GM11168 (cell line): ENCODE data around the gene NEK11.

Experiments used
- in situ Hi-C: fragments of 300-500 bp; cut with MboI; formaldehyde crosslinking; loops from one replicate; pipeline ENCODE4 v1.12.0; 2022; ENCODE audit warnings: low sequenced_read_pairs; ENCODE audit not compliant: unreplicated experiment

Gene NEK11

GRCh38 chr3:131109156-131109555, 82.5 kb downstream of the NEK11 start:
- in situ Hi-C loops, result no loop called here

- in situ Hi-C loops, result no loop called here
Measured at GRCh38 chr3:131110087-131110486, 83.4 kb downstream of the NEK11 start.

- in situ Hi-C loops, result no loop called here
Measured at GRCh38 chr3:131114256-131114655, 87.6 kb downstream of the NEK11 start.

GRCh38 chr3:131125684-131126083, 99.0 kb downstream of the NEK11 start:
- in situ Hi-C loops, result no loop called here

- in situ Hi-C loops, result no loop called here
Measured at GRCh38 chr3:131140891-131141290, 114.2 kb downstream of the NEK11 start.

GRCh38 chr3:131141770-131142169, 115.1 kb downstream of the NEK11 start:
- in situ Hi-C loops, result no loop called here

GRCh38 chr3:131142580-131142979, 115.9 kb downstream of the NEK11 start:
- in situ Hi-C loops, result no loop called here

GRCh38 chr3:131143802-131144201, 117.1 kb downstream of the NEK11 start:
- in situ Hi-C loops, result no loop called here

- in situ Hi-C loops, result no loop called here
Measured at GRCh38 chr3:131147534-131147933, 120.9 kb downstream of the NEK11 start.

- in situ Hi-C loops, result no loop called here
Measured at GRCh38 chr3:131158434-131158833, 131.8 kb downstream of the NEK11 start.

- in situ Hi-C loops, result no loop called here
Measured at GRCh38 chr3:131162516-131162915, 135.8 kb downstream of the NEK11 start.

GRCh38 chr3:131167867-131168266, 141.2 kb downstream of the NEK11 start:
- in situ Hi-C loops, result no loop called here

- in situ Hi-C loops, result no loop called here
Measured at GRCh38 chr3:131169331-131169730, 142.7 kb downstream of the NEK11 start.

GRCh38 chr3:131172502-131173200, 146.0 kb downstream of the NEK11 start:
- in situ Hi-C loops, result no loop called here

GRCh38 chr3:131174752-131175151, 148.1 kb downstream of the NEK11 start:
- in situ Hi-C loops, result no loop called here

GRCh38 chr3:131178710-131179375, 152.2 kb downstream of the NEK11 start:
- in situ Hi-C loops, result no loop called here

- in situ Hi-C loops, result no loop called here
Measured at GRCh38 chr3:131192701-131193100, 166.0 kb downstream of the NEK11 start.

GRCh38 chr3:131193641-131194238, 167.1 kb downstream of the NEK11 start:
- in situ Hi-C loops, result no loop called here

GRCh38 chr3:131194816-131195215, 168.1 kb downstream of the NEK11 start:
- in situ Hi-C loops, result no loop called here

- in situ Hi-C loops, result no loop called here
Measured at GRCh38 chr3:131200636-131201199, 174.0 kb downstream of the NEK11 start.

- in situ Hi-C loops, result no loop called here
Measured at GRCh38 chr3:131216330-131216729, 189.7 kb downstream of the NEK11 start.
